VCaP (cell line): ENCODE measurements around the gene SLX4IP.
A peak's percentile ranks its signal among the peaks of the same experiment; 100 is the strongest.

Experiments
- H3K27ac ChIP-seq: fragments of 450-650 bp; 2 replicates; pipeline ENCODE4 v1.5.1; 2017
- TF ChIP-seq, protein P1 (sequence below): fragments of 450-650 bp; conservative IDR thresholded peaks from 2 replicates; pipeline ENCODE4 v1.5.1; 2017; ENCODE audit warnings: mild to moderate bottlenecking, moderate library complexity

Gene SLX4IP

DNA sequence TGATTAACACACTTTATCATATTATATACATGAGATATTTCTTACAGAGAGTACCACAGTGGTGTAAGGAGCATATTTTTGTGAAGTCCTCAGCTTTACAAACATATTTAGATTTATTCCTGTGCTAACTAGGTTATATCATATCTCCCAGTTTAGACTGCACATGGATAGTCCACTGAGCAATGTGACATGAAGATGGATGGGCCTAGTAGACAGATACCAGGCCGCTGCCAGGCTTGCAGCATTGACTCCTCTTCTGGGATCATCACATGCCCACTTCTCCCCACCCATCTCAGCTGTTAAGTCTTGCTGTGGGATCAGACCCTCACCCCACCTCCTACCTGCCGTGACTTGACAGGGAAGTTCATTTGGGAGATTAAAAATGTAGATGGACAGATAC lies 95.8 kb downstream of the SLX4IP start:
- H3K27ac ChIP-seq, result no peak overlapping the region
- TF ChIP-seq, protein P1, sequence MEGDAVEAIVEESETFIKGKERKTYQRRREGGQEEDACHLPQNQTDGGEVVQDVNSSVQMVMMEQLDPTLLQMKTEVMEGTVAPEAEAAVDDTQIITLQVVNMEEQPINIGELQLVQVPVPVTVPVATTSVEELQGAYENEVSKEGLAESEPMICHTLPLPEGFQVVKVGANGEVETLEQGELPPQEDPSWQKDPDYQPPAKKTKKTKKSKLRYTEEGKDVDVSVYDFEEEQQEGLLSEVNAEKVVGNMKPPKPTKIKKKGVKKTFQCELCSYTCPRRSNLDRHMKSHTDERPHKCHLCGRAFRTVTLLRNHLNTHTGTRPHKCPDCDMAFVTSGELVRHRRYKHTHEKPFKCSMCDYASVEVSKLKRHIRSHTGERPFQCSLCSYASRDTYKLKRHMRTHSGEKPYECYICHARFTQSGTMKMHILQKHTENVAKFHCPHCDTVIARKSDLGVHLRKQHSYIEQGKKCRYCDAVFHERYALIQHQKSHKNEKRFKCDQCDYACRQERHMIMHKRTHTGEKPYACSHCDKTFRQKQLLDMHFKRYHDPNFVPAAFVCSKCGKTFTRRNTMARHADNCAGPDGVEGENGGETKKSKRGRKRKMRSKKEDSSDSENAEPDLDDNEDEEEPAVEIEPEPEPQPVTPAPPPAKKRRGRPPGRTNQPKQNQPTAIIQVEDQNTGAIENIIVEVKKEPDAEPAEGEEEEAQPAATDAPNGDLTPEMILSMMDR, result no peak

DNA sequence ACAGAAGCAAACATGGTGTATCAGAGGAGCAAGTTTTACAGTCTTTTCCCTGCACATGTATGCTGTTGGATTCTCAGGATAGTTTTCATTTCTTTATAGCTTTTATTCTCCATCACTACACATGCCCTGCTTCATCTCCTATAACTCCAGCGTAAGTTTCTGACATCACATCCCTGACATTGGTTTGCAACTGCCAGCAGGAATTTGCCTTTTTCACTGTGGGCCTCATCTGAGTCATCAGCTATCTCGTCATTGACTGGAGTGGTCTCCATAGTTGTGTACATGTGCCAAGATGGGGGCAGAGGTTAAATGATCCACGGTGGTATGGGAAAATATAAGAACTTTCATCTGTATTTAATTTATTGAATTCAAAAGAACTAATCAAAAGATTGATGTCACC lies 96.7 kb downstream of the SLX4IP start:
- TF ChIP-seq, protein P1, result no peak
- no peak overlapping the region for H3K27ac ChIP-seq

DNA sequence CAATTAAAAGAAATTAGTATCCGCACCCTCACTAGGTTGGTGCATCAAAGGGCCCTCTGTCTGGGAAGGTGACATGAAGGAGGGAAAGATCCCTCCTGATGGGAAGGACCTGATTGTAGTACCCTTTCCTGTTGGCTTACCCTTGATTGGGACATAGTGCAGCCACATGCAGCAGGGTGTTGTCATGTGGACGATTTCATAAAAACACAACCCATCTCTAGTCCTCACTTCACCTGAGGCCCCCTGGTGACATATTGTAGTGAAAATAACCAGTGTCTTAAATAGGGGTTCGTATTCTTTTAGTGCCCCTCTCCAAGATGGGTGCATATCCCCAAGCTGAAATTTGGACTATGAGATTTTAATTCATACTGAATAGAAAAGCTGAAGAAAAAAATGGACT lies 97.3 kb downstream of the SLX4IP start:
- TF ChIP-seq, protein P1, result no peak
- H3K27ac ChIP-seq, result no peak overlapping the region

DNA sequence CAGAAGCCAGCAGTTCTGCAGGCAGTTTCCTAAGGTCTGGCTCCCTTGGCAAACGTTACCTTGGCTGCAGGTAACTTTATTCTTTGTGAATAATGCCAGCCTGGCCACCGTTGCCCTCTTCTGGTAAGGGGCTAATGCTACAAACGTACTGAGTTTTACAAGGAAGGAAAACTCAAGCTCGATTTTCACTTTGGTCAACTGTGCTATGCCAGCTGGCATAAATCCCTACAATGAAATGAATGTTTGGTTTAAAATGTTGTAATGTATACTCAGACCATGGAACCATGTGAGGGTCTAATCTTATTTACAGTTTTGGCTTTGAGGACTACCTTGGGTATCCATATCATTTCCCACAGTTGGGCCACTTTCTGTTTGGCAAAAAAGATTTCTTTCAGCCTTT lies 101.4 kb downstream of the SLX4IP start:
- TF ChIP-seq, protein P1, result peak; percentile 84
- H3K27ac ChIP-seq, result peak overlapping the region; percentile 21

DNA sequence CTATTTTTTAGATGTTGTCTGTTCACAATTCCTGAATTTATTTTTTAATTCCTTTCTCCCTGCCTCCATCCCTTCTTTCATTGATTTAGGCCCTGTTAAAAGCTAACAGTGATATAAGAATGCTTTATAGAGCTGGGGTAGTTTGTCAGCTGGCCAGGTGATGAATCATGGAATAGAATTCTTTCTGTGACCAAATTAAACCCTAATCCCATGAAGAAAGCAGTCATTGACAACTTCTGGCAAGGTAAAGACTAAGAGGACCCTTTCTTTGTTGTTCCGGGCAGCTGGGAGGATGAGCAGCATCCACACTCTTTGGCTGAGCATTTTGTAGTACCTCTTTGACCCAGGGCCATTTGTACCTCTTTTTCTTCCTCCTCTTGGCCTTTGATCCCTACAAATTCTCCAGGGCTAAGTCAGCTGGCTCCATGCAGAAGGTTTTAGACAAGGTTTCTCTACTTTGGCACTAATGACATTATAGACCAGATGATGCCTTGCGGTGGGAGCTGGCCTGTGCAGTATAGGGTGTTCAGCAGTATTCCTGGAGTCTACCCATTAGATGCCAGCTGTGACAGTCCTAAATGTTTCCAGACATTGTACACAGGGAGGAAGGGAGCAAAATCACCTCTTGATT lies 102.9 kb downstream of the SLX4IP start:
- no peak overlapping the region for H3K27ac ChIP-seq
- TF ChIP-seq, protein P1, result no peak

DNA sequence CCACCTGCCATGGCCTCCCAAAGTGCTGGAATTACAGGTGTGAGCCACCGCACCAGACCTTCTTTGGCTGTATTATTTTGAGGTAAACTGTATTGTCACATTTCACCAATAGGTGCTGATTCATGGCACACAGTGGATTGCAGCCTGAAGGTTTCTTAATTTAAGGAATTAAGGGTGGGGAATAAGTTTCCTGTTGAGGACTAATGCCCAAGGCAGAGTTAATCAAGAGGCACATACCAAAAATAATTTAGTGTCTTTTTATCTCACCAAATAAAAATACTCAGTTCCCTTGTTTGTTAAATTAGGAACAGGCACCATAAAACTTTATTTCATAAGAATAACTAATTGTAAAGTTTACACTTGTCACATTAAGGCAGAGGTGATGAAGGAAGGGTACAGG lies 103.7 kb downstream of the SLX4IP start:
- no peak overlapping the region for H3K27ac ChIP-seq
- TF ChIP-seq, protein P1, result no peak

DNA sequence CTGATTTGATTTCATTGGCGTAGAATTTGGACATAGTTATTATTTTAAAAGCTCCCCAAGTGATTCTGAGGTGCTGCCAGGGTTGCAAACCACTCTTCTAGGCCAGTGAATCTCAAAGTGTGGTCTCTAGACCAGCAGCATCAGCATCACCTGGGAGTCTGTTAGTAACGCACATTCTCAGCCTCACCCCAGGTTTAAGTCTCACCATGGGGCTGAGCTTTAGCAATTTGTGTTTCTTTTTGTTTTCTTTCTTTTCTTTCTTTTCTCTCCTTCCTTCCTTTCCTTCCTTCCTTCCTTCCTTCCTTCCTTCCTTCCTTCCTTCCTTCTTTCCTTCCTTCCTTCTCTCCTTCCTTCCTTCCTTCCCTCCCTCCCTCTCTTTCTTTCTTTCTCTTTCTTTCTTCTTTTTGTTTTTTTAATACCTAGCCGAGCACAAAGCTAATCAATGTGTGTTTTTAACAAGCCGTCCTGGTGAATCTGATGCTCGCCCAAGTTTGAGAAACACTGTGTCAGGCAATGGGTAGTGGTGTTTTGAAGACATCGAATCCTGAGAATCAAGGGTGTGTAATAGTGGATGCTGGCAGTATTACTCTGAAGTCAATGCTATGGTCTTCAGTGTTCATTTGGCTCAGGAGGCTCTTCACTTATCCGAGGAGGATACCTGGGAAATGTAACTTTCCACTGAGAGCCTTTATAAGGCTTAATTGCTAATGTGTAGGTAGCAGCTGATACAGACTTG lies 104.9 kb downstream of the SLX4IP start:
- TF ChIP-seq, protein P1, result no peak
- no peak overlapping the region for H3K27ac ChIP-seq
